BE2C (cell line): ENCODE results near the gene EVL.

ENCODE experiments used
- DNase-seq: peaks from one replicate; pipeline ENCODE4 v3.0.0-alpha.2; 2020
- H3K27me3 ChIP-seq: fragments of 250-450 bp; sonication (Bioruptor Pico); 2 replicates; pipeline ENCODE4 v1.5.1; 2020; ENCODE audit warnings: mild to moderate bottlenecking
- H3K36me3 ChIP-seq: fragments of 250-450 bp; sonication (Bioruptor Pico); 2 replicates; pipeline ENCODE4 v1.5.1; 2020; ENCODE audit warnings: mild to moderate bottlenecking
- H3K4me1 ChIP-seq: fragments of 250-450 bp; sonication (Bioruptor Pico); 2 replicates; pipeline ENCODE4 v1.5.1; 2020
- H3K4me3 ChIP-seq: 2 replicates; pipeline ENCODE4 v1.5.1; 2011; ENCODE audit warnings: low read depth, low read length
- H3K9me3 ChIP-seq: fragments of 250-450 bp; sonication (Bioruptor Pico); 2 replicates; pipeline ENCODE4 v1.5.1; 2020
- TF ChIP-seq, protein P1 (sequence below): IDR thresholded peaks from 2 replicates; pipeline ENCODE4 v1.5.1; 2012; ENCODE audit warnings: mild to moderate bottlenecking, low read depth, low read length

EVL gene

DNA sequence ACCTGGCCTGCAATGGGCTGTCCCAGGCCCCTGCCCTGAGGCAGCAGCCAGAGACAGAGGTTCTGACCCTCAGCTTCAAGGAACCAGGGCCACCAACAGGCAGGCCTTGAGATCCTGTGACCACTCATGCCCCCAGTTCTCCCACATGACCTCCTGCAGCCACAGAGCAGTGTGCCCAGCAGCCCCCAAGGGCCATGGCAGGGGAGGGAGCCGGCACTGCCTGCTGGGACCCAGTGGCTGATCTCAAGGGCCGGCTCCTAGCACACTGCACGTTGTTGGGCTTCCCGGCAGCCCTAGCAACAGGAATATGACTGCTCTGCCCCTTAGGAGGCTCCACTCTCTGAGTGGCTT lies 79.4 kb downstream of the EVL start:
- peaks cover 27% of the 10 kb centered on the region for H3K4me1 ChIP-seq
- H3K4me3 ChIP-seq: no peak overlapping the region
- H3K27me3 ChIP-seq: no peaks in the 10 kb centered on the region
- H3K36me3 ChIP-seq: peaks cover 13% of the 10 kb centered on the region
- no peak for DNase-seq
- TF ChIP-seq, protein P1, sequence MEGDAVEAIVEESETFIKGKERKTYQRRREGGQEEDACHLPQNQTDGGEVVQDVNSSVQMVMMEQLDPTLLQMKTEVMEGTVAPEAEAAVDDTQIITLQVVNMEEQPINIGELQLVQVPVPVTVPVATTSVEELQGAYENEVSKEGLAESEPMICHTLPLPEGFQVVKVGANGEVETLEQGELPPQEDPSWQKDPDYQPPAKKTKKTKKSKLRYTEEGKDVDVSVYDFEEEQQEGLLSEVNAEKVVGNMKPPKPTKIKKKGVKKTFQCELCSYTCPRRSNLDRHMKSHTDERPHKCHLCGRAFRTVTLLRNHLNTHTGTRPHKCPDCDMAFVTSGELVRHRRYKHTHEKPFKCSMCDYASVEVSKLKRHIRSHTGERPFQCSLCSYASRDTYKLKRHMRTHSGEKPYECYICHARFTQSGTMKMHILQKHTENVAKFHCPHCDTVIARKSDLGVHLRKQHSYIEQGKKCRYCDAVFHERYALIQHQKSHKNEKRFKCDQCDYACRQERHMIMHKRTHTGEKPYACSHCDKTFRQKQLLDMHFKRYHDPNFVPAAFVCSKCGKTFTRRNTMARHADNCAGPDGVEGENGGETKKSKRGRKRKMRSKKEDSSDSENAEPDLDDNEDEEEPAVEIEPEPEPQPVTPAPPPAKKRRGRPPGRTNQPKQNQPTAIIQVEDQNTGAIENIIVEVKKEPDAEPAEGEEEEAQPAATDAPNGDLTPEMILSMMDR: no peak
- no peaks in the 10 kb centered on the region for H3K9me3 ChIP-seq

DNA sequence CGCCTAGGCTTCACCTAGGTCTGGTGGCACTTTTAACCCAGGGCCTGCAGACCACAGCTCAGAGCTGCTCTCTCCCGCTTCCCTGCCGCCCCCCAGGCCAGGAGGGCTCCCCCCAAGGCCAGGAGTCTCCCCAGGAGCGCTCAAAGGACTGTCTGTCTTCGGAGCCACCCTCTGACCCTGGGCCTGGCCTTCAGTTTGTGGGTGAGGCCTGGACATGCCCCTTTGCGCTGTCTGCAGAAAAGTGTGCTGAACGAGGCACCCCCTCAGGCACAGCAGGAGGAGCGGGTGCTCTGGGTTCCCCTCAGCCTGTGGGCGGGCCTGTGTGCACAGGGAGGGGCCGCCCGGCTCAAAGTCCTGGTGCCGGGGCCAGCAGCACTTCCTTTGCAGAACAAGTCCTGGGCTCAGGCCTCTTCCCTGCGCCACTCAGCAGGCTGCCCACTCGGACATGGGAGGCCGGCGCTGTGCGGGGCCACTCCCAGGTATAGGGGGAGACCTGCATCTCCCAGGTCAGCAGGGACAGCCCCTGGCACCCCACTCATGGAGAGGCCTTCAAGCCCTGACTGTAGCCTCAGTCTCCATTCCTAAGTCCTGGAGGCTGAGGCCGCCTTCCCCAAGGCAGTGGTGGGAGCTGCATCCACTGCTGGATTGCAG lies 79.9 kb downstream of the EVL start:
- Histone ChIP-seq H3K9me3 (no peaks in the 10 kb centered on the region), H3K36me3 (peaks cover 13% of the 10 kb centered on the region), H3K4me3 (no peak overlapping the region), H3K4me1 (peaks cover 27% of the 10 kb centered on the region), H3K27me3 (no peaks in the 10 kb centered on the region)
- TF ChIP-seq, protein P1: no peak
- DNase-seq: no peak

DNA sequence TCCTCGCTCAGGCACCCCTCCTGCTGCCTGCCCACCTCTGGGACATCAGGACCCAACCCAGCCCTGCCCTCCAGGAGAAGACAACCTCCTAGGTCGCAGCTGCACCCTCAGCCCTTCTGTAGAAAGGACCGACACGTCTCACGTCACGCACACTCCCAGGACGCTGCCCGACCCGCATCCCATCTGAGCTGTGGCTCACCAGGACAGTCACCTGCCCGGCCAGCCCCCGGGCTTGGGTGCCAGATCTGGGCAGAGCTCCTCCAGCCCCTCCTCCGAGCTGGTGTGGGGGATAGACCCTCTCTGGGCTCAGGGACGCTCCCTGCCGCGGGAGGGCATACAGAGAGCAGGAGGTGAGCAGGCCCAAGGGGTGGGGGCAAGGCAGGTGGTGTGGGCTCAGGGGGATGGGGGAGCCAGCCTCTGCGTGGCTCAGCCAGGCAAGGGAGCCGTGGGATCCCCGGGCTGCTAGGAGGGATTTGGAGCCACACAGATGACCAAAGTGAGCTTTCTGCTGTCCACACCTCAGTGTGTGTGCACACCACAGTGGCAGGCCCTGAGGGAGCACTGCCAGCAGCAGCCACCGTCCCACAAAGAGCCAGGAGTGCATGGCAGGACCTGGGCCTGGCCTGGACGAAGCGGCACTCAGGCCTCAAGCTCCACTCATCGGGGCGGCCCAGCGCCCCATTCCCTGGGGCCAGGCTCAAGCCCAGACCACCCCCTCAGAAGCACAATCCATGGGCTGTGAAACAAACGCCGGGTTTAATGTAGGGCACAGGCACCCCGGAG lies 80.7 kb downstream of the EVL start:
- no peak for DNase-seq
- TF ChIP-seq, protein P1: no peak
- Histone ChIP-seq H3K4me3 (no peak overlapping the region), H3K27me3 (no peaks in the 10 kb centered on the region), H3K36me3 (peaks cover 13% of the 10 kb centered on the region), H3K9me3 (no peaks in the 10 kb centered on the region), H3K4me1 (peaks cover 27% of the 10 kb centered on the region)

- Histone ChIP-seq H3K9me3 (no peaks in the 10 kb centered on the region), H3K4me3 (no peak overlapping the region), H3K36me3 (peaks cover 13% of the 10 kb centered on the region), H3K4me1 (peaks cover 21% of the 10 kb centered on the region), H3K27me3 (no peaks in the 10 kb centered on the region)
- TF ChIP-seq, protein P1: no peak
- no peak for DNase-seq
Observed at GRCh38 chr14:100146531-100147091, 81.4 kb downstream of the EVL start.

DNA sequence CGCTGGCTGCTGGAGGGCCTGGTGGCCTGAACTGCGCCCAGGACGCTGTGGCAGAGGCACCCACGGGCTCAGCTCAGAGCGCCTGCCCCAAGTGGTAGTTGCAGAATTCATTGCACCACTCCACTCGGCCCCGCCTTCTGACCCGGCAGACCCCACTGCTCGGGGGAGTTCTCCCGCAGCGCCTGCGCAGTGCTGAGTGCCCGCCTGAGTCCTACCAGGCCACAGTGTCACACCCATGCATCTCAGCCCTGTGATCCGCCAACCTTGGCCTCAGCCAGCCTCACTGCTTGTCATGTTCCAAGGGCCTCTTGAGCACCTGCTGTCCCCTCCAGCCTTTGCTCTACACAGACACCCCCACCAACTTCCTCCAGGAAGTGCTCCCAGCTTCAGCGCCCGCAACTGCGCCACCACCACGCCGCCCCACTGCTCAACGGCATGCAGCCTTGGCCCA lies 82.0 kb downstream of the EVL start:
- Histone ChIP-seq H3K4me1 (peaks cover 15% of the 10 kb centered on the region), H3K4me3 (no peak overlapping the region), H3K36me3 (peaks cover 13% of the 10 kb centered on the region), H3K27me3 (no peaks in the 10 kb centered on the region), H3K9me3 (no peaks in the 10 kb centered on the region)
- DNase-seq: no peak
- TF ChIP-seq, protein P1: no peak
